ENCODE results near the gene ZNF518B. TPM values are rescaled to one million over a fixed set of nuclear protein-coding genes. Genes with fewer than 3 reads are reported as not detected.
"Not testable (repeated sequence)": the region's sequence is repeated elsewhere in the genome, so short reads cannot be mapped to it uniquely, and the experiment has no call there.

Gene ZNF518B
- total RNA-seq, 2 donors from 2014 or later = 11.1 to 15.4 TPM

- H3K4me1 ChIP-seq (ENCODE audit: control insufficient read depth in 1 of 2, low read depth in 2 of 2) = no peaks in the 10 kb centered on the region
- DNase-seq (ENCODE audit: low spot score) = no peak
- ATAC-seq (ENCODE audit: insufficient number of reproducible peaks, low FRiP score, low read depth) = no peak
- peaks cover under 1% of the 10 kb centered on the region for H3K36me3 ChIP-seq
- no peak overlapping the region for H3K27ac ChIP-seq
- H3K27me3 ChIP-seq (replicated peaks; ENCODE audit: insufficient read depth) = no peaks in the 10 kb centered on the region
- no peak overlapping the region for H3K4me3 ChIP-seq
- TF ChIP-seq CTCF (IDR thresholded peaks at IDR 0.05) = no peak
- peaks cover 19% of the 10 kb centered on the region for H3K9me3 ChIP-seq
Measured at GRCh38 chr4:10438924-10439323, 18.3 kb downstream of the ZNF518B start.

- Histone ChIP-seq H3K27ac (no peak overlapping the region), H3K36me3 (no peaks in the 10 kb centered on the region), H3K4me1 (ENCODE audit: control insufficient read depth in 1 of 2, low read depth in 2 of 2) (no peaks in the 10 kb centered on the region), H3K4me3 (no peak overlapping the region), H3K9me3 (peaks cover 7% of the 10 kb centered on the region), H3K27me3 (replicated peaks; ENCODE audit: insufficient read depth) (no peaks in the 10 kb centered on the region)
- TF ChIP-seq CTCF (IDR thresholded peaks at IDR 0.05) = no peak
- DNase-seq (ENCODE audit: low spot score) (no peak), ATAC-seq (ENCODE audit: insufficient number of reproducible peaks, low FRiP score, low read depth) (no peak)
Measured at GRCh38 chr4:10437735-10438134, 19.5 kb downstream of the ZNF518B start.

- not testable (repeated sequence) for H3K27me3 ChIP-seq (replicated peaks; ENCODE audit: insufficient read depth); DNase-seq (ENCODE audit: low spot score)
Measured at GRCh38 chr4:10427680-10428079, 29.5 kb downstream of the ZNF518B start.

GRCh38 chr4:10421344-10422055 lies 35.7 kb downstream of the ZNF518B start:
- Histone ChIP-seq H3K27ac (no peak overlapping the region), H3K9me3 (no peaks in the 10 kb centered on the region), H3K36me3 (no peaks in the 10 kb centered on the region), H3K4me3 (no peak overlapping the region), H3K4me1 (ENCODE audit: control insufficient read depth in 1 of 2, low read depth in 2 of 2) (no peaks in the 10 kb centered on the region), H3K27me3 (replicated peaks; ENCODE audit: insufficient read depth) (no peaks in the 10 kb centered on the region)
- ATAC-seq (ENCODE audit: insufficient number of reproducible peaks, low FRiP score, low read depth) = no peak
- DNase-seq (ENCODE audit: low spot score) = no peak
- TF ChIP-seq CTCF (IDR thresholded peaks at IDR 0.05) = no peak

More at GRCh38 chr4:10427680-10428079, 29.5 kb downstream of the ZNF518B start:
- H3K36me3 ChIP-seq; H3K27ac ChIP-seq; ATAC-seq (ENCODE audit: insufficient number of reproducible peaks, low FRiP score, low read depth); H3K4me3 ChIP-seq; H3K9me3 ChIP-seq; H3K4me1 ChIP-seq (ENCODE audit: control insufficient read depth in 1 of 2, low read depth in 2 of 2): not testable (repeated sequence)

- H3K4me3 ChIP-seq = no peak overlapping the region
- H3K9me3 ChIP-seq = no peaks in the 10 kb centered on the region
- no peaks in the 10 kb centered on the region for H3K36me3 ChIP-seq
- no peaks in the 10 kb centered on the region for H3K4me1 ChIP-seq (ENCODE audit: control insufficient read depth in 1 of 2, low read depth in 2 of 2)
- no peaks in the 10 kb centered on the region for H3K27me3 ChIP-seq (replicated peaks; ENCODE audit: insufficient read depth)
- no peak for TF ChIP-seq CTCF (IDR thresholded peaks at IDR 0.05)
- ATAC-seq (ENCODE audit: insufficient number of reproducible peaks, low FRiP score, low read depth) = no peak
- no peak overlapping the region for H3K27ac ChIP-seq
- no peak for DNase-seq (ENCODE audit: low spot score)
Measured at GRCh38 chr4:10417740-10418139, 39.5 kb downstream of the ZNF518B start.

- no peak overlapping the region for H3K4me3 ChIP-seq
- no peak for ATAC-seq (ENCODE audit: insufficient number of reproducible peaks, low FRiP score, low read depth)
- no peak for TF ChIP-seq CTCF (IDR thresholded peaks at IDR 0.05)
- H3K27me3 ChIP-seq (replicated peaks; ENCODE audit: insufficient read depth) = no peaks in the 10 kb centered on the region
- no peaks in the 10 kb centered on the region for H3K4me1 ChIP-seq (ENCODE audit: control insufficient read depth in 1 of 2, low read depth in 2 of 2)
- H3K9me3 ChIP-seq = no peaks in the 10 kb centered on the region
- DNase-seq (ENCODE audit: low spot score) = no peak
- H3K27ac ChIP-seq = no peak overlapping the region
- H3K36me3 ChIP-seq = no peaks in the 10 kb centered on the region
Measured at GRCh38 chr4:10416441-10416840, 40.8 kb downstream of the ZNF518B start.
